Measurements from ENCODE around the gene RAP1GAP.

The RAP1GAP gene

GRCh38 chr1:21674957-21675356 lies 5.8 kb upstream of the RAP1GAP start:
- DNase-seq: peak in 1 of 2 experiments; percentile 10

GRCh38 chr1:21673853-21674252 lies 4.7 kb upstream of the RAP1GAP start:
- DNase-seq: peak; percentile 15 to 16

GRCh38 chr1:21673277-21673780 lies 4.2 kb upstream of the RAP1GAP start:
- peak; percentile 17 to 19 for DNase-seq

- DNase-seq: peak; percentile 13 to 14
Measured at GRCh38 chr1:21672478-21673276, 3.5 kb upstream of the RAP1GAP start.

GRCh38 chr1:21671915-21672314 lies 2.8 kb upstream of the RAP1GAP start:
- DNase-seq: peak; percentile 15

- DNase-seq: peak; percentile 17 to 18
Measured at GRCh38 chr1:21670956-21671902, 2.1 kb upstream of the RAP1GAP start.

- peak in 1 of 2 experiments; percentile 17 for DNase-seq
Measured at GRCh38 chr1:21670059-21670881, 1.1 kb upstream of the RAP1GAP start.

- no peak for DNase-seq
Measured at GRCh38 chr1:21668951-21669257, 253 bp downstream of the RAP1GAP start.

- DNase-seq: no peak
Measured at GRCh38 chr1:21668232-21668950, 766 bp downstream of the RAP1GAP start.

- no peak for DNase-seq
Measured at GRCh38 chr1:21667348-21668231, 1.6 kb downstream of the RAP1GAP start.

- no peak for DNase-seq
Measured at GRCh38 chr1:21666576-21667320, 2.4 kb downstream of the RAP1GAP start.

- no peak for DNase-seq
Measured at GRCh38 chr1:21665711-21666575, 3.2 kb downstream of the RAP1GAP start.

GRCh38 chr1:21664806-21665588 lies 4.2 kb downstream of the RAP1GAP start:
- DNase-seq: no peak

GRCh38 chr1:21663951-21664805 lies 5.0 kb downstream of the RAP1GAP start:
- DNase-seq: no peak

- DNase-seq: no peak
Measured at GRCh38 chr1:21663248-21663950, 5.8 kb downstream of the RAP1GAP start.

- no peak for DNase-seq
Measured at GRCh38 chr1:21662426-21663247, 6.5 kb downstream of the RAP1GAP start.

Measured in activated T-cell treated with anti-CD3 and anti-CD28 coated beads, Interleukin-2, amount 50 U/mL, for 48 hours (primary cell).